SKM-1 (cell line): ENCODE data around the gene BFSP2.

ENCODE experiments used
- DNase-seq: peaks from one replicate; lab custom pipeline; 2025; ENCODE audit not compliant: unreplicated experiment; lab: John Stamatoyannopoulos, UW

BFSP2 gene

GRCh38 chr3:133400006-133400515 lies at the start of gene BFSP2:
Gene BFSP2 (plus strand): TSS chr3:133400056. CDS start chr3:133400084, 28 bp downstream.
- DNase-seq: no peak

GRCh38 chr3:133354721-133355120 lies 45.1 kb upstream of the BFSP2 start:
- DNase-seq: no peak

GRCh38 chr3:133360476-133360875 lies 39.4 kb upstream of the BFSP2 start:
- no peak for DNase-seq

GRCh38 chr3:133361011-133361410 lies 38.8 kb upstream of the BFSP2 start:
- DNase-seq: no peak

- DNase-seq: no peak
Measured at GRCh38 chr3:133361435-133361834, 38.4 kb upstream of the BFSP2 start.

GRCh38 chr3:133362539-133362938 lies 37.3 kb upstream of the BFSP2 start:
- DNase-seq: no peak

- no peak for DNase-seq
Measured at GRCh38 chr3:133364704-133365103, 35.2 kb upstream of the BFSP2 start.

GRCh38 chr3:133366921-133367320 lies 32.9 kb upstream of the BFSP2 start:
- DNase-seq: no peak

GRCh38 chr3:133367403-133367802 lies 32.5 kb upstream of the BFSP2 start:
- no peak for DNase-seq

GRCh38 chr3:133367956-133368355 lies 31.9 kb upstream of the BFSP2 start:
- no peak for DNase-seq

- no peak for DNase-seq
Measured at GRCh38 chr3:133368371-133369067, 31.3 kb upstream of the BFSP2 start.

- no peak for DNase-seq
Measured at GRCh38 chr3:133369068-133369440, 30.8 kb upstream of the BFSP2 start.

- no peak for DNase-seq
Measured at GRCh38 chr3:133371181-133371580, 28.7 kb upstream of the BFSP2 start.

- no peak for DNase-seq
Measured at GRCh38 chr3:133371676-133372075, 28.2 kb upstream of the BFSP2 start.

- no peak for DNase-seq
Measured at GRCh38 chr3:133374708-133375402, 25.0 kb upstream of the BFSP2 start.

GRCh38 chr3:133375403-133375745 lies 24.5 kb upstream of the BFSP2 start:
- DNase-seq: no peak

GRCh38 chr3:133376810-133377209 lies 23.0 kb upstream of the BFSP2 start:
- no peak for DNase-seq

GRCh38 chr3:133377396-133377795 lies 22.5 kb upstream of the BFSP2 start:
- DNase-seq: peak; percentile 55

- DNase-seq: no peak
Measured at GRCh38 chr3:133379926-133380325, 19.9 kb upstream of the BFSP2 start.

GRCh38 chr3:133380481-133381225 lies 19.2 kb upstream of the BFSP2 start:
- DNase-seq: no peak

- DNase-seq: no peak
Measured at GRCh38 chr3:133381346-133382109, 18.3 kb upstream of the BFSP2 start.
